ENCODE data around the gene IQSEC3.

IQSEC3 gene

GRCh38 chr12:138898-139534, 72.4 kb downstream of the IQSEC3 start:
- no peak for DNase-seq (ENCODE audit: low spot score)

GRCh38 chr12:139585-139984, 73.0 kb downstream of the IQSEC3 start:
- no peak for DNase-seq (ENCODE audit: low spot score)

GRCh38 chr12:140162-140561, 73.6 kb downstream of the IQSEC3 start:
- no peak for DNase-seq (ENCODE audit: low spot score)

- peak; percentile 63 for DNase-seq (ENCODE audit: low spot score)
Observed at GRCh38 chr12:143964-144649, 77.5 kb downstream of the IQSEC3 start.

- no peak for DNase-seq (ENCODE audit: low spot score)
Observed at GRCh38 chr12:144650-145284, 78.2 kb downstream of the IQSEC3 start.

GRCh38 chr12:145369-145960, 78.9 kb downstream of the IQSEC3 start:
- peak; percentile 53 for DNase-seq (ENCODE audit: low spot score)

- no peak for DNase-seq (ENCODE audit: low spot score)
Observed at GRCh38 chr12:147242-147641, 80.7 kb downstream of the IQSEC3 start.

GRCh38 chr12:148676-149416, 82.3 kb downstream of the IQSEC3 start:
- DNase-seq (ENCODE audit: low spot score): peak; percentile 55

GRCh38 chr12:151579-151978, 85.0 kb downstream of the IQSEC3 start:
- no peak for DNase-seq (ENCODE audit: low spot score)

- DNase-seq (ENCODE audit: low spot score): no peak
Observed at GRCh38 chr12:152440-152839, 85.9 kb downstream of the IQSEC3 start.

- peak; percentile 63 for DNase-seq (ENCODE audit: low spot score)
Observed at GRCh38 chr12:153080-153746, 86.6 kb downstream of the IQSEC3 start.

- DNase-seq (ENCODE audit: low spot score): peak; percentile 57
Observed at GRCh38 chr12:154058-154457, 87.5 kb downstream of the IQSEC3 start.

- DNase-seq (ENCODE audit: low spot score): no peak
Observed at GRCh38 chr12:155006-155405, 88.4 kb downstream of the IQSEC3 start.

- DNase-seq (ENCODE audit: low spot score): no peak
Observed at GRCh38 chr12:155646-156045, 89.1 kb downstream of the IQSEC3 start.

GRCh38 chr12:156945-157344, 90.4 kb downstream of the IQSEC3 start:
- DNase-seq (ENCODE audit: low spot score): no peak

- DNase-seq (ENCODE audit: low spot score): no peak
Observed at GRCh38 chr12:157644-158043, 91.1 kb downstream of the IQSEC3 start.

GRCh38 chr12:159156-159782, 92.7 kb downstream of the IQSEC3 start:
- no peak for DNase-seq (ENCODE audit: low spot score)

GRCh38 chr12:160858-161257, 94.3 kb downstream of the IQSEC3 start:
- no peak for DNase-seq (ENCODE audit: low spot score)

- no peak for DNase-seq (ENCODE audit: low spot score)
Observed at GRCh38 chr12:161823-162222, 95.3 kb downstream of the IQSEC3 start.

GRCh38 chr12:162467-163307, 96.1 kb downstream of the IQSEC3 start:
- DNase-seq (ENCODE audit: low spot score): no peak
